ENCODE results near the gene TAS2R19.

TAS2R19 gene

DNA sequence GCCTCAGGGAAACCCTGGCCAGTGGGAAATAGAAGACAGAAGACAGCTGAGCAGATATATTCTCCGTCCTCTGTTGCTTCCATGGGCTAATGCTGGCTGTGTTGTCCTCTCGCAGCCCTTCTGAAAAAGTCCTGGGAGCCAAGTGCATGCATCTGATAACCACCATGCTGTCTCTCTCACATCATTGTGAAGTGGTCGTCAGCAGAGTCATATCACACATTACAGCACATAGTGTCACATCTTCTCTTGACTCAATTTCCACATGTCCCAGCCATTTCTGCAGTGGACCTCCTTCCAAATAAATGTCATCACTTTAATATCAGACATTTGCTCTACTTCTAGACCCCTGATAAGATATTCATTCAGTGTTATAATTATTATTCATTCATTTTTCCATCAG lies 28.1 kb downstream of the TAS2R19 start:
- DNase-seq (ENCODE audit: low read depth, low spot score) = no peak

DNA sequence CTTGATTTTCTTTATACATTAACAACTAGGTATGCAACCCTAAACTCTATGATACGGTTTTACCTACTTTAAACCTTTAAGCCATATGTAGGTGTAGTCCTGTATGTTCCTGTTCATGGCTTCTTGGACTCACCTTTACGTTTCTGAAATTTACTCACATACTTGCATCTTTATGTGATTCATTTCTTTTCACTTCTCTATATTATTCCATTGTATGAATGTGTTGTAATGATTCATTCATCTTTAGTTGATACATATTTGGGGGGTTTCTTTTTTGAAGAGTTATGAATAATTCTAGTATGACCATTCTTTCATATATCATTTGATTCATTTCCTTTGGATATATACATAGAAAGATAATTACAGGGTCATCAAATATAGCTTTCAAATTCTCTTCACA lies 33.3 kb downstream of the TAS2R19 start:
- no peak for DNase-seq (ENCODE audit: low read depth, low spot score)

DNA sequence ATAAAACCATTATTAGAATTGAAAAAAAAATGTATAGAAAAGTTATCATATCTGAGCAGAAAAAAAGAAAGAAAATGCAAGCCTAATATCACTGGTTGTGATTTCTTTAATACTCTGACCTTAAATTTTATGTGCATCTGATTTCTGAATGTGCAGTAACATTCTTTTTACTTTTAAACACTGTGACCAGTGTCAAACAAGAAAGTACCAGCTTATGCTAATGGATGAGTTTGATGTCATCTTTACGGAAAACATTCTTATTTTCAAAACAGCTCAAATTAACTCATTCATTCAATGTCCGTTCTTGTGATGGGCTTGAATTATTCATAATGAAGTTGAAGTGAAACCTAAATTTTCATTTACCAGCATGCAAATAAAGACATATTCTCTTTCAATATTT lies 35.6 kb downstream of the TAS2R19 start, which contains the start of gene TAS2R50:
TAS2R50 (minus strand) TSS at position 101 of the 400 bp plus-strand sequence; CDS start at position 49, 52 bp downstream.
- DNase-seq (ENCODE audit: low read depth, low spot score) = no peak

DNA sequence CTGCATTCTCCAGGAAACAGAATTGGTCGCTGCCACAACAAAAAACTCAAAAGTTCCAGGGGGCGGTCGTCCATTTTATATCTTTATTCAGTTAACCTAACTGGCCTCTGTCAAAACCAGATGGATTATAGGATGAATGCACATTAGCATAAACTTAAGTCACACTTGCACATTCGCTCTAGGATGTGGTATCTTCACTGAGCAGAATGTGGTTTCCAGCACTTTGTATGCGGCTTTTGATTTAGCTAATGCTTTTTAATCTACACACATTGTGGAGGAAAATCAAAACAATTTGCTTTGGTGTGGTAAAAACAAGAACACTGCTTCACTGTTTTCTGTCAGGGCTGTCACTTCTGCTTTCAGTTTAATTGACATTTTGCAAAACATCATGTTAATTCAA lies 40.2 kb downstream of the TAS2R19 start:
- no peak for DNase-seq (ENCODE audit: low read depth, low spot score)

DNA sequence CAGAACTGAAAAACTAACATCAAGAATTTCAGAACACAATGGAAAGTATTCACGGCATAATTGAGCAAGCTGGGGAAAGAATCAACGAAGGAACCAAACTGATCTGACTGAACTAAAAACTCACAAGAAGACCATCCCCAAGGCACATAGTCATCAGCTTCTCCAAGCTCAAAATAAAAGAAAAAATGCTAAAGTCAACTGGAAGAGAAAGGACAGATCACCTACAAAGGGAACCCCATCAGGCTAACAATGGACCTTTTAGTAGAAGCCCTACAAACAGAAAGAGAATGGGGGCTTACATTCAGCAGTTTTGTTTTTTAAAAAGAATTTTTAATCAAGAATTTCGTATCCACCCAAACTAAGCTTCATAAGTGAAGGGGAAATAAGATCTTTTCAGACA lies 47.5 kb downstream of the TAS2R19 start:
- no peak for DNase-seq (ENCODE audit: low read depth, low spot score)
